ENCODE data around the gene ISCU.
A peak's percentile ranks its signal among the peaks of the same experiment; 100 is the strongest.

DNA sequence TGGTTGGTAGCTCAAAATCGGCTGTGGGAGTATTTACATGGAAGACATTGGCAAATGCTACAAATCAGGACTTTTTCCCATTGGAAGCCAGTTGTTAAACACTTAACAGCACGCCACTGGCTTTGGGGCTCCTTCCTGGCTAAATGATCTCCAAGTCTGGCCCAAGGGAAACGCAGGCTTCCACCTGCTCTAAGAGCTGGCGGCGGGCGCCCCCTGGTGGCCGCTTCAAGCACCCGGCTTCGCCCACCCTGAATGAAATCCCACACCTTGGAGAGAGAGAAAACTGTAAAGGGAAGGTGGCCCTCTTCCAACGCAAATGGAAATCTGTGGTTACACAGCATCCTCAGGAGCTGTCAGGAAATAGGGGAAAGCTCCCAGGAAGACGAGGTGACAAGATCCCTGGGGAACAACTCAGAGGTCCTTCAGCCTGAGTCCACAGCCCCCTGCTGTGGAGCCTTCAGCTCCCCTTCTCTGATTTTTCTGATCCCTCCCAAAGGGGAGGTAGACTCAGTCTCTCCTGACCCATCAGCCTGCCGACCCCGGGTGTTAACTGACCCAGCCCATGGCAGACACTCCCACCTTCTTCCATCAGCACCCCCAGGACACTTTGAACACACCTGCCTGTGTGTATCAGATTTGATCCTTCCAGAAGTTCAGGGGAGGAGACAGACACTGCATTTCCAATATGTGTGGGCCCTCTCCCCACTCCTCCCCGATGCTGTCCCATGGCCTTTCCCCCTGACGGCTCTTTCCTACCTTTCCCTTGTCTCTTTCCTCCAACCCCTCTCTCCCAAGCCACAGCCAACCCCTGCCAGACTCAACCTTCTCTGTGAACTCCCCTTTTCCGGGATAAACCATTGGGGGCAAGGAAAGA lies 55.9 kb downstream of the ISCU start:
- TF ChIP-seq POLR2A (IDR thresholded peaks at IDR 0.05): no peak
- TF ChIP-seq, protein P1, sequence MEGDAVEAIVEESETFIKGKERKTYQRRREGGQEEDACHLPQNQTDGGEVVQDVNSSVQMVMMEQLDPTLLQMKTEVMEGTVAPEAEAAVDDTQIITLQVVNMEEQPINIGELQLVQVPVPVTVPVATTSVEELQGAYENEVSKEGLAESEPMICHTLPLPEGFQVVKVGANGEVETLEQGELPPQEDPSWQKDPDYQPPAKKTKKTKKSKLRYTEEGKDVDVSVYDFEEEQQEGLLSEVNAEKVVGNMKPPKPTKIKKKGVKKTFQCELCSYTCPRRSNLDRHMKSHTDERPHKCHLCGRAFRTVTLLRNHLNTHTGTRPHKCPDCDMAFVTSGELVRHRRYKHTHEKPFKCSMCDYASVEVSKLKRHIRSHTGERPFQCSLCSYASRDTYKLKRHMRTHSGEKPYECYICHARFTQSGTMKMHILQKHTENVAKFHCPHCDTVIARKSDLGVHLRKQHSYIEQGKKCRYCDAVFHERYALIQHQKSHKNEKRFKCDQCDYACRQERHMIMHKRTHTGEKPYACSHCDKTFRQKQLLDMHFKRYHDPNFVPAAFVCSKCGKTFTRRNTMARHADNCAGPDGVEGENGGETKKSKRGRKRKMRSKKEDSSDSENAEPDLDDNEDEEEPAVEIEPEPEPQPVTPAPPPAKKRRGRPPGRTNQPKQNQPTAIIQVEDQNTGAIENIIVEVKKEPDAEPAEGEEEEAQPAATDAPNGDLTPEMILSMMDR (IDR thresholded peaks at IDR 0.05): peak; percentile 88 to 95 (median 92)

Measured in thyroid gland (tissue), 4 donors.